C1 segment of cervical spinal cord (tissue), 14 donors: Measurements from ENCODE around the gene ADARB2.
"Not testable (repeated sequence)": the region's sequence is repeated elsewhere in the genome, so short reads cannot be mapped to it uniquely, and the experiment has no call there.

Experiments used
- DNase-seq, 14 donors: peaks; one replicate each; lab custom pipeline; 2025; lab: John Stamatoyannopoulos, UW

The ADARB2 gene

DNA sequence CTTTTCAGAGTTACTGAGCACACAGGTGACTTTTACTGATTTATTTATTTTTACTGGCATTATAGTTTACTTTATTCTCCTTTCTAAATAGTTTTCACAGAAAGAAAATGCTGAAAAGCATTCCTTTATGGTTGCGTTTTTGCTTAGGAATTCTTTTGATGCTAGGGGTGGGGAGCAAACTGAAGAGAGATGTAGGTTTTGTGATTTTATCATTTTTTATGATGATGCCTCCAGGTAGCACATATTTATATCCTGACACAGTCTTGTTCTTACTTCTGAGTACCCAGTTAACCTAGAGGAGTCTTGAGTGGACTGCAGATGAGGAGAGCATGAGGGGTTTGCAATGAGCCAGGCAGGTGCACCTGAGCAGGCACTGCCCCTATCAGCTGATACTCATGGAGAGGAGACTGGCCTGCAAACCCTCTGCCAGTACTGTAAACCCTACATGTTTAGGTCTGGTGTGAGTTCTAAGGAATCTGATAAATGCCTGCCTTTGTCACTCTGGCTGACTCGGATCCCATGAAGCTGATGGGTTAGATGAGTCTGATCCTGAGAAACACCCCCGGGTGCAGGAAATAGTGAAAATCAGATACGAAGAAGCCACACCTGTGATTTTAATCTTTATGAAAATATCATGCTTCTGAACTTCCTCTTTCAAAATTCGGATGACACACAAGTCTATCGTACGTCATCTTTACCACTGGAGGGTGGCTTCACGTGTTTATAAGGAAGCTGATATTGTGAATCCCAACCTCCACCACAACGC lies 378.3 kb downstream of the ADARB2 start:
- no peak for DNase-seq

DNA sequence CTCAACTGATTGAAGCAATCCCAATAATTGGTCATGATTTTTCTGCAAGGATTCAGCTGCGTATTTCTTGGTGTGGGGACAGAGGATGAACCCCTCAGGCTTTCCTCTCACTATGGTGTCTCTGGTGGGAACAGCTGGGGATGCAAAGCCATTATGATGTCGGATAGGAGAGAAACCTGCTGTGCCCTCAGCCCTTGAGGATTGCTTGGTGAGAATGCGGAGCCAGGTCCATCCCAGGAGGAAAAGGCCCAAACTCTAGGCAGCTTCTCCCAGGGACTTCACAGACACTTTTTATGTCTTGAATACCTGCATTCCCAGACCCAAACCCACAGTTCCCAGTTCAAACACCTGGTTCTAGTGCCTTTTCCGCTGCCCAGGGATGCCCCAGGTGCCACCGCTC lies 379.2 kb downstream of the ADARB2 start:
- no peak for DNase-seq

DNA sequence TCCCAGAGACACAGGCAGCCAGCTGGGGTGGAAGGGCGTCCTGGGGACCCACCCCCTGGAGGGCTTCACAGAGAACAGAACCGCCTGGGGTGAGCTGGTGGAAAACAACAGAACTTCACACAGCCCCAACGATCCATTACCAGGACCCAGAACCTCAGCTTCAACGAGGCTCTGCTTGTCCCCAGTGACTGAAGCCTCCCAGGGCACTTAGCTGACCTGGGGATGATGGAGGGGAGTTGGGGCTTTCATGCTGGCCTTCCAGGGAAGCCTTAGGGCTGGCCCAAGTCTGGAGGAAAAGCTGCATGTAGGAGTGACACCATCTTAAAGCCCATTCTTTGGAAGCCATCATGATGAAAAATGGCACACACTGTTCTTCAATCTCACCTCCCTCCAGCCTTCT lies 381.0 kb downstream of the ADARB2 start:
- DNase-seq = no peak

DNA sequence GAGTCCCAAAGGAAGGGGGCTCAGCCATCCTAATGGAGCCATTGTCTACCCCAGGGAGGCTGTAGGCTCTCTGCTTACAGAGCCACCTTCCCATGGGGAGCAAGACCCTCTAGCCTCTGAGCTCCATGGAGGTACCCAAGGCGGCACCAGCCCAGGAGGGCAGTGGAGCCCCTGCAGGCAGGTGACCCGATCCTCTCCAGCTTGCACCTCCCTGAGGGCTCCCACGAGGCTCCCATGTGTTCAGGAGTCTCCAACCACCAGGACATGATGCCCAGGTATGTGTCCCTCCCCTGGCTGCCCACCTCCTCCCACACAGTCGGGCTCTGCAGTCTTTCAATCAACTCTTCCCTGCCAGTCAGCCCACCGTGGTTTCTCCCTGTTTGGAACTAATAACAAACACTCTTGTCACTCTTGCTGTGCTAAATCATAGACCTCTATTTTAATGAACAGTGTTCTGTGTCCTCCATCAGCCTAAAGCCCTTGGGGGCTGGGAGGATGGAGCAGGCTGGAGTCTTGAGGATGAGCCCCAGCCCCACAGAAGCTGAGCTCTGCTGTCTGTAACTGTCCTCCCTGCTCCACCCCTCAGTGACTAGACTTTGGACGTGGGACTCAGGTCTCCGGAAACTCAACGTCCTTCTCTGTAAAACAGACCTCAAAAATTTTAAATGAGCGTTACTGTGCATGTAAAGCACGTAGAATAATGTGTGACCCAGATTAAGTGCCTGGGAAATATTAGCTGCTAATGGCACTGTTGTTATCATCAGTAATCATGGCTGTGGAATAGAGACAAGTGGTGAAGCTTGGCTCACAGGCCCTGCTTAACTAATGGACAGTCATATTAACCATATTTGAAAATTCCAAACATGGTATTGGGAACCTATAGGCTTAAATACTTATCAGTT lies 382.3 kb downstream of the ADARB2 start:
- no peak for DNase-seq

DNA sequence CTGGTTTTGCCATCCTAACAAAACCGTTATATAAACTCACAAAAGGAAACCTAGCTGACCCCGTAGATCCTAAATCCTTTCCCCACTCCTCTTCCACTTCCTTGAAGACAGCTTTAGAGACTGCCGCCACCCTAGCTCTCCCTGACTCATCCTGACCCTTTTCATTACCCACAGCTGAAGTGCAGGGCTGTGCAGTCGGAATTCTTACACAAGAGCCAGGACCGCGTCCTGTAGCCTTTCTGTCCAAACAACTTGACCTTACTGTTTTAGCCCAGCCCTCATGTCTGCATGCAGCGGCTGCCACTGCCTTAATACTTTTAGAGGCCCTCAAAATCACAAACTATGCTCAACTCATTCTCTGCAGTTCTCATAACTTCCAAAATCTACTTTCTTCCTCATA lies 385.0 kb downstream of the ADARB2 start:
- DNase-seq = not testable (repeated sequence)

DNA sequence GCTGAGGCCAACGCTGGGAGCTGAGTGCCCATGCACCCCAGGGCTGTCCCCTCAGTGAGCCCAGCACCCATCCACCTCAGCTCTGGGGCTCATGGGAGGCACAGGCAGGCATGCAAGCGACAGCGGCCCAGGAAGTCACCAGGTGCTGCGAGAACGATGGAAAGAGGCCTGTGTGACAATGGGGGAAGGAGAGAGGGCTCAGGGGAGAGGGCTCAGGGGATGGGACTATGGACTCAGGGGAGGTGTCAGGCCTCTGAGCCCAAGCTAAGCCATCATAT lies 388.6 kb downstream of the ADARB2 start:
- DNase-seq = no peak

DNA sequence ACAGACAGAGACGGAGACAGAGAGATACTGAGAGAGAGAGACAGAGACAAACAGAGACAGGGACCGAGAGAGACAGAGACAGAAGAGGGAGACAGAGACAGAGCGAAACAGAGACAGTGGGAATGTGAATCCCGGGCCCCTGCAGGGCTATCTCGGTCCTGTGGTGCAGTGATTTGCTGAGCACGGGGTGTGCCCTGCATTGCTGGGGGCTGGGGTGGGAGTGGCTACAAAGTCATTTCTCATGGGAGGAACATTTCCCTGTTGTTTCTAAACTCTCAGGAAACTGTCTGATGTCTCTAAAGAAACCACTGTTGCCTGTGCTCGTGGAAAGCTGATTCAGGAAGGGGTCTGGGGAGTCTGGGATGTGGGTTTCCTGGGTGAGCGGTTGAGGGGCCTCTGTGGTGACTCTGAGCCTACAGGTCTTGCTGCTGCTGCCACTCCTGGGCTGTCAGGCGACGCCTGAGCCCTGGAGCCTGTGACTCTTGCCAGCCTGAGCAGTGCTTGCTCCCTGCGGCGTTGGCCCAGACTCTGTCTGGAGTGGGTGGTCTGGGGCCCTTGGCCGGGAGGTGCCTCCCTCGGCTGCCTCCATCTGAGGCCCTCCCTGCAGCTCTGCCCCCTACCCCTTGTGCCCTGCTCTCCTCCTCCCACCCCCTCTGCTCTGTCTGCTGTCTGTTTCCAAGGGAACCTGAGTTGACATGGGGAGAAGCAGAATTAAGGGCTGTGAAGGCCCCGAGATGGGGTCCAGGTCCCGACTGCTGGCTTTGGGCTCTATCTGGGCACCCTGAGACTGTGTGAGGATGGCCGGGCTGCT lies 389.2 kb downstream of the ADARB2 start:
- DNase-seq = no peak

DNA sequence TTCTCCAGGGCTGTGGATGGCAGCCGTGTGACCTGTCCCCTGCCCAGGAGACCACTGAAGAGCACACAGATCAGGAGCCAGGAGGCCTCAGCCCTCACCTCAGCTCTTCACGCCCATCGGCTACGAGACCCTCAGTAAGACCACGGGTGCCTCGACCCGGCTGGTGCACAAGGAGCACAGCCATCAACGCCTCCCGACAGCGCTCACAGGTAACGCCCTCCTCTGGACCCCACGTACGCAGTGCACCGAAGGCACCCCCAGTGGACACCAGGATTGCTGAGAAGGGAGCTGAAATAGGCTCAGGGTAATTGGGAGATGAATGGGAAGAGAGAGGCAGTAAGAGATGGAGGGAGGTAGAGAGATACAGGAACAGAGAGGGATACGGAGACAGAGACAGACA lies 389.8 kb downstream of the ADARB2 start:
- no peak for DNase-seq

DNA sequence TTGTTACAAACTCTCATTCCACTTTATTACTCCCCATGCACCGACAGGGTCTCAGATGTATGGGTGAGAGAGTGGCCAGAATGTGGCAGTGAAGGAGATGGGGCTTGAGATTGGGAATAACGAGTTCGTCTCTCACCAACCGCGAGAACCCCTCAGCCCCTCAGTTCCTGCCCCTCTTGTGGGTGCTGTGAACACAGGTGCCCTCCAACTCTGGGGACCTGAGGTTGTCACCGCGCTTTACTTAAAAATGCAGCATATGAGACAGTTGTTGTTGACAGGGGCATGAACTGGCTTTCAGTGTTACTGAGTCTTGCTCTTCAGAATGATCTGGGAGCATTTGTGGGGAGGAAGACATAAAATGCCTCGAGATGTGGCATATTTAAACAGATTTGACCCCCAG lies 391.1 kb downstream of the ADARB2 start:
- no peak for DNase-seq

DNA sequence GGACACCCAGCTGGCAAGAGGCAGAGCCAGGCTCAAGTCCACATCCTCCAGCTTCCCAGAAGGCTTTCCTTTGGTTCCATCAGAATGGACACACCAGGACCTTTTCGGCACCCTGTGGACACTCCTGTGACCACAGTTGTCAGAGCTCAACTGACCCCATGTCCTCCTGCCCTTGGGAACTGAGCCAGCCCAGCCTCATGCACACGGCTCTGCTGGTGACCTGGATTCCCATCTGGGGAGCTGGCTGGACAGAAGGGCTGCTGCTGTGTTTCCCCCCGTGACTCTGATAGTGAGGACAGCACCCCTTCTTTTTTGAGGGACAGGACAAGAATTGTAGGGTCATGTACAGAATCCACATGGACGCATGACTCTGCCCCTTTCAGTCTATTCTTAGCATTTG lies 392.0 kb downstream of the ADARB2 start:
- no peak for DNase-seq

DNA sequence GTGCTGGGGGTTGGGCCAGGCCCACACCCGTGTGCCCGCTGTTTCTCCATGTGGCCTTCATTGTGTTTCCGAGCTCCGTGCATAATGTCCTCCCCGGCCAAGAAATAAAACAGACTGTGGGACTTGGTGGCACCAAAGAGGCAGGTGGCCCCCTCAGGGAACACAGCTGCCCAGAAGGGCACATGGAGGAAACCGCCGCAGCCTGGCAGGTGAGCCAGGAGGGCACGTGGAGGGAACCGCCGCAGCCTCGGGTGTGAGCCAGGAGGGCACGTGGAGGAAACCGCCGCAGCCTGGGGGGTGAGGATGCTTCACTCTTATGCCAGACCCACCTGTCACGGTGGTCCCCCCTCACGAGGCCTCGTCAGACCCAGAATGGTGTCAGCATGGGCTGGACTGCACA lies 392.5 kb downstream of the ADARB2 start:
- no peak for DNase-seq

DNA sequence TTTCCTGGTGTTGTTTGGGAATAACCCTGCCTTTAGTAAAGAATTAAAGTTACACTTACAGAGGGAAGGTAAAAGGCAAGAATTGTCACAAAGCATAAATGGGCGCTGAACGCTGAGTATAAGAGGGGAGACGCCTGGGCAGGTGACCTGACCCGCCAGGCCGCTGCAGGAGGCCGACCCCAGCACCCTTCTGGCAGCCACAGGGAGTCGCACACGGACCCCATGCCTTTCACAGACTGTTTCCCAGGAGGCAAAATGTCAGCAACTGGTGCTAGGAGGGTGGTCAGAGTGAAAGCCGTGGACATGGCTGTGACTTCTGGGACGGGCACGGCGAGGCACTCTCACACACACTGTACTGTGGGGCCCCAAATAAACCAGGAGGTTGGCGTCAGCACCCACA lies 392.9 kb downstream of the ADARB2 start:
- DNase-seq = no peak

DNA sequence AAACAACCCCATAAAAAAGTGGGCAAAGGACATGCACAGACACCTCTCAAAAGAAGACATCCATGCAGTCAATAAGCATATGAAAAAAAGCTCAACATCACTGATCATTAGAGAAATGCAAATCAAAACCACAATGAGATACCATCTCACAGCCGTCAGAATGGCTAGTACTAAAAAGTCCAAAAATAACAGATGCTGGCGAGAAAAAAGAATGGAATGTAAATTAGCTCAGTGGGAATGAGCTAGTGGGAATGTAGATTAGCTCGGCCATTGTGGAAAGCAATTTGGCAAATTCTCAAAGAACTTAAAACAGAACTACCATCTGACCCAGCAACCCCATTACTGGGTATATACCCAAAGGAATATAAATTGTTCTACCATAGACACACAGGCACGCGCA lies 394.1 kb downstream of the ADARB2 start:
- DNase-seq = no peak

DNA sequence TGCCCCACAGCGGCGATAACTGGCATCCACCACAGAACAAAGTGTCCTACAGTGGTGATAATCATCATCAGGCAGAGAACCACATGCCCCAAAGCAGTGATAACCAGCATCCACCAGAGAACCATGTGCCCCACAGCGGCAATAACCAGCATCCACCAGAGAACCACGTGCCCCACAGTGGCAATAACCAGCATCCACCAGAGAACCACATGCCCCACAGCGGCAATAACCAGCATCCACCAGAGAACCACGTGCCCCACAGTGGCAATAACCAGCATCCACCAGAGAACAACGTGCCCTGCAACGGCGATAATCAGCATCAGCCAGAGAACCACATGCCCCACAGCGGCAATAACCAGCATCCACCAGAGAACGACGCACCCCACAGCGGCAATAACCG lies 396.3 kb downstream of the ADARB2 start:
- DNase-seq = not testable (repeated sequence)

DNA sequence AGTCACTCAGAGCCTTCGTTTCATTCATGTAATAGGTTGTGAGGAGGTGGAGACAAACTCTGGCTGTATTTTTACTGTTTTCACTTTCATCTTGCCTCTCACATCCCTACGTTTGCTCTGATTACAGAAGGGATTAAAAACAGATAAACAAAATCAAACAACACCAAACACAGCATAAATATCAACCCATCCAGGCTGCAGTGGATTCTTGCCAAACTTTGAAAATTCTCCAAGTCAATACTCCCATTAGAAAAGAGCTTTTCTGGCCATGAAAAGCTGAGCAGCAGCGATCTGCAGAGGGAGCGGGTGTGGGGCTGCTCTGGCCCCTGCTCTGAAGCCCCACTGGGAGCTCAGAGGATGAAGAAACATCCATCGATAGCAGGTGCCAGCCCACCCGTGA lies 397.9 kb downstream of the ADARB2 start:
- no peak for DNase-seq

DNA sequence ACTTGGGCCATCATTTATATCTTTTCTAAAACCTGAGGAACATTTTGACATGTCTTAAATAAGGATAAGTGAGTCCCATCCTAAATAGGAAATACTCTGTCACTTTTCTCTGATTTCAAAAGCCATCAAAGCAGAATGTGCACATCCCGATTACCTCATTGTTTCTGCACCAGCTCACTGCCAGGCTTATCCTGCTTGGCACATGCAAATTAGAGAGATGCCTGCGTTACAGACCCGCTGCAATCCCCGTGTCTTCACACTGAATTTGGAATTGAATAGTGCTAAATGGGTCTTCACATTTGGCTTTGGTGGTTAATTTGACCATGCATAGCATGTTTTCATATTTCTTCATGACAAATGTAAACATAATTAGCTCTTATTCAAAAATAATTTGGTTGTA lies 401.7 kb downstream of the ADARB2 start:
- no peak for DNase-seq

DNA sequence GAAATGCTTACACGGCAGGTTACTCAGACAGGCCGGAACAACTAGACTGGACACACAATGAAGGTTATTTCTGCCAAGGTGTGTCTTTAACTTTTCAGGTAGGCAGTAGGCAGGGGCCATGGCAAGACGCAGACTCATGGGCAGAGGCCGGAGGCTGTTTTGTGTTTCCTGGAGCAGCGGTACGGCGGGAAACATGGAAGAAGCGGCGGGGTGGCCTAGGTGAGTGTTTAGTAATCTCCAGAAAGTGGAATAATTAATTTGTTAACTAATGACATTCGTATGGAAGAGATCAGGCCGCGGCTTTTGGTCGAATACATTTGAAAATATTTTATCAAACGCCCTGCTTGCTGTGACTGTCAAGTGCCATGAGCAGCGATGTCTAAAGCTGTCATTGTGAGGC lies 403.3 kb downstream of the ADARB2 start:
- DNase-seq = no peak

DNA sequence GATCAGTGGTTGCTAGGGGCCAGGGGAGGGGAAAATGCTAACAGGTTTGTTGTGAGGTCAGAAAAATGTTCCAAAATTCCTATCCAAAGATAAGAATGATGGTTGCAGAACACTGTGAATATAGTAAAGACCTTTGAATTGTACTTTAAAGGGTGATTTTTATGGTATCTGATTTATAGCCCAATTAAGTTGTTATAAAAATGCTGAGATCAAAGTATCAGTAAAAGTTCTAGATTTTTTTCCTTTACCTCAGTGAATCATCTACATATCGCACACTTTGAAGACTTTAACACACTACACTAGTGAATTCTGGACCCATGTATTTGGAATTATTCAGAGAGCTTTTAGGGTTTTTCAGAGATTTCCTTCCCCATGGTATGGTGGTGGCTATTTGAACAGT lies 405.8 kb downstream of the ADARB2 start:
- DNase-seq = no peak

DNA sequence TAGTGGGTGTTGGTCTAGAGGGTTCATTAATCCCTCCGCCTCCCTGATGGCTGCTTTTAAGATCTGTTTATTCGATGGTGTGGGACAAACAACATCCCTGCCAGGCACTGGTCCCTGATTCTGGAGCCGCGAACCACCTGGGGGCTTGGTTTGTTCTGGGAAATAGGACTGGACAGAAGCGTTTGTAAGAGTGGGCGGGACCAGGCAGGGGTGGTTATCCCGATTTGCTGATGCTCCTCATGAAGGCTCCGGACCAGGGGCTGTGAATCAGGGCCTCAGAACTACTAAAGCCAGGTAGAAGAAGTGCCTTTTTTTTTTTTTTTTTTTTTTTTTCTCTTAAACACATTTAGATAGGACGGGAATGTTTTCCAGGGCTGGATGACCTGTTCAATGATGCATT lies 407.7 kb downstream of the ADARB2 start:
- no peak for DNase-seq

DNA sequence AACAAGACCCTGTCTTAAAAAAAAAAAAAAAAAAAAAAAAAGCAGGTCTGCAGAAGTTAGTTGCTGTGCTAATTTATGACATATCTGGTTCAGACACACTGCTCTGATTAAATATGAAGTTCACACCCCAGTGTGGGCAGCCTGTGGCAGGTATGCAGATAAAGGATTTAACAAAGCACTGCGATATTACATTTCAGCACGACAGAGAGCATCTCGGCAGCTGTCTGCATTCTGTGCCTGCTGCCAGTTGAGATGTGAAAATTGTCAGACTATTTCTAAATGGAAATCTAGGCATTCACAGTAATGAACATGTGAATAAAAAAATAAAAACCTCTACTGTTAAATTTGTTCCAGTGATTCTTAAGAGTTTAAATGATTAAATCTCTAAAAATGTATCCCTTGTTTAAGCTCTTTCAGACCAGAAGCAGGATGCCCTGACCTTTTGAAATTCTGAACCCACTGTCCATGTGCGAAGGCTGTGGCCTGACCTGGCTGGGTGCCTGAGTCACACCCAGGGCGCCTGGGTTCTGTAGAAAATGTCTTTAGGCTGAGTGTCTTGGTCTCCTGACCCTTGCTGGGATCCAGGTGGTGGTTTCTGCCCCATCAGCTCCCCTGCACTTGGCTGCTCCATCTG lies 408.2 kb downstream of the ADARB2 start:
- no peak for DNase-seq

DNA sequence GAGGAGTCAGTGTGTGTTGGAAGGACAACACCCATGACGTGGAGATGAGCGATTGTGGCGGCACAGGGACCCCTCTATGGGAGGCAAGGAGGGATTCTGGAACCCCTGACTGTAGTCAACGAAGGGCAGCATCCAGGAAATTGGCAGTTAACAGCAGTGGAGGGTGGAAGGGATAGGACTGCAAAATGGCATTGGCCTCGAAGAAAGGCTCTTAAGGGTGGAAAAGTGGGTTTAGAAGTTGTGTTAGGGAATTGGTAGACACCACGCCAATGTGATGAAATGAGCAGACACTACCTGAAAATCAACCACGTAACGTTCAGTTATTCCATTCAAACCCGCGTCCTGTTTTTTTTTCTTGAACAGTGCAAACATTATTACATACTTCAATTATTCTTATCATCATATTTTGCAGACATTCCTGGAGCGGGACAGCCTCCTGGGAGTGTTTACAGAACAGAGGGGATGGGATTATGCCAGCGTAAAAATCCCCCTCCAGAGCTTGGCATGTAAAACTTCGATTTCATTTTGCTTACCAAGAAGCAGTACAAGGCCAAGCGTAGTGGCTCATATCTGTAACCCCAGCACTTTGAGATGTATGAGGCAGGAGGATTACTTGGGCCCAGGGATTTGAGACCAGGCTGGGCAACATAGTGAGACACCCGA lies 409.0 kb downstream of the ADARB2 start:
- no peak for DNase-seq
